Measurements from ENCODE around the gene CASR.

The CASR gene

DNA sequence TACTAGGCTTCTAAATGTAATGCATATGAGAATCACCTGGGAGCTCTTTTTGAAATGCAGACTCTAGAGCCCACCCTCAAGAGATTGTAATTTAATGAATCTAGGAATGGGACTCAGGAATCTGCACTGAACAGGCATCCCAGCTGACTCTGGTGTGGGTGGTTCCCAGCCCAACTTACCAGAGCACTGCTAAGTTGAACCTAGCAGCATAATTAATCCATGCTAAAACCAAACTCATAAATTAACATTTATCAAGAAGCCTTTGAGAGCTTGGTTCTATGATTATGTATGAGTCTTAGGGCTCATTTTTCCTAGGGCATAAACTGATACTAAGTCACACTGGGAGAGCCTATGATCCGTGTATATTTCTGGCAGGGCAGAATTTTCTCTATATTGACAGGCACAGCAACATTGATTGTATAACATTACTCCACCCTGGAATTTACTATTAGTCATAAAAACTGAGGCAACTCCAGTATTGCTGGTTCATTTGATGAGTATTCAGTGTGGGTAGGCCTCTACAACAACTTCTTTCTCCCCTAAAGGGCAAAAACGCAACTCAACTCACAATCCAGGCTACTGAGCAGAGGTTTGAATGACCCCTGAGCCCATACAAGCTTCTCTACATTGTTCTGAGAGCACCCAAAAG, 130.9 kb downstream of the CASR start:
- Histone ChIP-seq H3K4me3 (replicated peaks; ENCODE audit: low read depth, low read length) (no peak overlapping the region), H3K27me3 (replicated peaks; ENCODE audit: control insufficient read depth, insufficient read depth, low read length) (no peaks in the 10 kb centered on the region), H3K36me3 (ENCODE audit: control insufficient read depth, insufficient read depth, low read length) (no peaks in the 10 kb centered on the region)
- TF ChIP-seq, protein P1, sequence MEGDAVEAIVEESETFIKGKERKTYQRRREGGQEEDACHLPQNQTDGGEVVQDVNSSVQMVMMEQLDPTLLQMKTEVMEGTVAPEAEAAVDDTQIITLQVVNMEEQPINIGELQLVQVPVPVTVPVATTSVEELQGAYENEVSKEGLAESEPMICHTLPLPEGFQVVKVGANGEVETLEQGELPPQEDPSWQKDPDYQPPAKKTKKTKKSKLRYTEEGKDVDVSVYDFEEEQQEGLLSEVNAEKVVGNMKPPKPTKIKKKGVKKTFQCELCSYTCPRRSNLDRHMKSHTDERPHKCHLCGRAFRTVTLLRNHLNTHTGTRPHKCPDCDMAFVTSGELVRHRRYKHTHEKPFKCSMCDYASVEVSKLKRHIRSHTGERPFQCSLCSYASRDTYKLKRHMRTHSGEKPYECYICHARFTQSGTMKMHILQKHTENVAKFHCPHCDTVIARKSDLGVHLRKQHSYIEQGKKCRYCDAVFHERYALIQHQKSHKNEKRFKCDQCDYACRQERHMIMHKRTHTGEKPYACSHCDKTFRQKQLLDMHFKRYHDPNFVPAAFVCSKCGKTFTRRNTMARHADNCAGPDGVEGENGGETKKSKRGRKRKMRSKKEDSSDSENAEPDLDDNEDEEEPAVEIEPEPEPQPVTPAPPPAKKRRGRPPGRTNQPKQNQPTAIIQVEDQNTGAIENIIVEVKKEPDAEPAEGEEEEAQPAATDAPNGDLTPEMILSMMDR (IDR thresholded peaks at IDR 0.05; ENCODE audit: insufficient read depth, low read length, poor library complexity, severe bottlenecking), result no peak
- no peak for DNase-seq (ENCODE audit: extremely low read depth, insufficient read length)

DNA sequence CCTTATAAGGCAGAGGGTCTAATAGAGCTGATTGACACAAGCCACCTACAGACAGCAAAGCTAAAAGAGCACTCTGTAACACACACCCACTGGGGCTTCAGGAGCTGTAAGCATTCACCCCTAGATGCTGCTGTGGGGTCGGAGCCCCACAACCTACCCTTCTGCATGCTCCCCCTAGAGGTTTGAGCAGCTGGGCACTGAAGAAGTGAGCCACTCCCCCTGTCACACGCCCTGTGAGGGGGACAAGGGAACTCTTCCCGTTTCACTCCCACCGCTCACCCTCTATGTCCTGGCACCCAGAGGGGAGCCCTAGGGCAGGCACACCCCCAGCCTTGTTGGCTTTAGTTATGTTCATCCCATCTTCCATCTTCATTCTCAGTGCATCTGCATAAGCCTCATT, 132.2 kb downstream of the CASR start:
- no peak for DNase-seq (ENCODE audit: extremely low read depth, insufficient read length)

GRCh38 chr3:122316368-122316767, 132.9 kb downstream of the CASR start:
- DNase-seq (ENCODE audit: extremely low read depth, insufficient read length), result no peak
- Histone ChIP-seq H3K27me3 (replicated peaks; ENCODE audit: control insufficient read depth, insufficient read depth, low read length) (no peaks in the 10 kb centered on the region), H3K36me3 (ENCODE audit: control insufficient read depth, insufficient read depth, low read length) (no peaks in the 10 kb centered on the region), H3K4me3 (replicated peaks; ENCODE audit: low read depth, low read length) (no peak overlapping the region)
- TF ChIP-seq, protein P1 (IDR thresholded peaks at IDR 0.05; ENCODE audit: insufficient read depth, low read length, poor library complexity, severe bottlenecking), result no peak

More for the DNA sequence above, 132.2 kb downstream of the CASR start:
- Histone ChIP-seq H3K4me3 (replicated peaks; ENCODE audit: low read depth, low read length) (no peak overlapping the region), H3K36me3 (ENCODE audit: control insufficient read depth, insufficient read depth, low read length) (no peaks in the 10 kb centered on the region), H3K27me3 (replicated peaks; ENCODE audit: control insufficient read depth, insufficient read depth, low read length) (no peaks in the 10 kb centered on the region)
- TF ChIP-seq, protein P1 (IDR thresholded peaks at IDR 0.05; ENCODE audit: insufficient read depth, low read length, poor library complexity, severe bottlenecking), result peak; percentile 2

DNA sequence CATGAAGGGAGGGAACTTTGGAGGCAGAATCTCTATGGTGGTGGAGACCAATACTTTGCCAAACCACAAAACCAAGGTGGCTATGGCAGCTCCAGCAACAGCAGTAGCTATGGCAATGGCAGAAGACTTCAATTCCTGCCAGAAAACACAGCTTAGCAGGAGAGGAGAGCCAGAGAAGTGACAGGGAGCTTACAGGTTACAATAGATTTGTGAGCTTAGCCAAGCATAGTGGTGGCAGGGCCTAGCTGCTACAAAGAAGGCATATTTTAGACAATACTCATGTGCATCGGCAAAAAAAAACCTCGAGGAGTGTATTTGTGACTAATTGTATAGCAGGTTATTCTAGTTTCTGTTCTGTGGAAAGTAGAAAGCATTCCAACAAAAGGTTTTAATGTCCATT, 135.2 kb downstream of the CASR start:
- Histone ChIP-seq H3K27me3 (replicated peaks; ENCODE audit: control insufficient read depth, insufficient read depth, low read length) (no peaks in the 10 kb centered on the region), H3K36me3 (ENCODE audit: control insufficient read depth, insufficient read depth, low read length) (no peaks in the 10 kb centered on the region), H3K4me3 (replicated peaks; ENCODE audit: low read depth, low read length) (no peak overlapping the region)
- TF ChIP-seq, protein P1 (IDR thresholded peaks at IDR 0.05; ENCODE audit: insufficient read depth, low read length, poor library complexity, severe bottlenecking), result no peak
- DNase-seq (ENCODE audit: extremely low read depth, insufficient read length), result no peak

GRCh38 chr3:122322095-122323075, 138.9 kb downstream of the CASR start:
- TF ChIP-seq, protein P1 (IDR thresholded peaks at IDR 0.05; ENCODE audit: insufficient read depth, low read length, poor library complexity, severe bottlenecking), result no peak
- Histone ChIP-seq H3K4me3 (replicated peaks; ENCODE audit: low read depth, low read length) (no peak overlapping the region), H3K27me3 (replicated peaks; ENCODE audit: control insufficient read depth, insufficient read depth, low read length) (no peaks in the 10 kb centered on the region), H3K36me3 (ENCODE audit: control insufficient read depth, insufficient read depth, low read length) (no peaks in the 10 kb centered on the region)
- peak; percentile 25 for DNase-seq (ENCODE audit: extremely low read depth, insufficient read length)

Measured in GM06990 (cell line).